GM21717 (cell line): ENCODE measurements around the gene GPLD1.

ENCODE experiments used
- ATAC-seq: cut with Tn5 transposase; IDR thresholded peaks from one replicate; pipeline ENCODE4 v1.9.1; 2021; ENCODE audit warnings: mild to moderate bottlenecking, moderate library complexity; ENCODE audit not compliant: unreplicated experiment

Gene GPLD1

DNA sequence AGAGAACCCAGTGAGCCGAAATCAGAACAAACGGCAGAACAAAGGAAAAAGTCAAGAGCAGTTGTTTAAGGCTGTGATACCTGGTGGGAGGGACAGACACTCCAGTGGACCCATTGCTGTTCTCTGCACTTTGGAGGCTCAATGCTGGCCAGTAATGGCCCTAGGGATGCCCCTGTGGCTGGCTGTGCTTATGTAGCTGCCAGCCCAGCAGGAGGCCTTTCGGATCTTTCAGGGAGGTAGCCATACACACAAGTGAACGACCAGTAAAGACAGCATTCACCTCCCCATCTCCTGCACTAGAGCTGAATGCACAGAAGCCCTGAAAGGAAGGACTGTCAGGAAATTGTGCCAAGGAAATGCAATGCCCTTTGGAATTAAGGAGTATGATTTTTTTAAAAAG lies 34.3 kb downstream of the GPLD1 start:
- no peak for ATAC-seq

DNA sequence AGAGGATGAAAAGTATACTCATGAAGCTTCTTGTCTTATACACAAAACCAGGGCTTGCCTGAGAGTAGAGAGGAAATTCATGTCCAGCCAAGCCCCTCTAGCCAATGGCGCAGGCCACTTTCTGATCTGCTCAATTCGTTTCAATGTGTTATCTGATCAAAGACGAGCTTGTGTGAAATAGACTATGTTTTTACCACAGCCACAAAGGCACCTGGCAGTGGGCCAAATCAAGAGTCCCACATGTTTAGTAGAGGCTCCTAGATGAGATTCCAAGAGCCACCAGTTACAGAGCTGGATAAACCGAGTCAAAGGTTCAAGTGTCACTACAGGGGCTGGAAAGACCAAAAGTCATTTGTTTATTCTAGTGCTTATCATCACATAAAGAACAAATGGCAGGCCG lies 34.9 kb downstream of the GPLD1 start:
- ATAC-seq: no peak

DNA sequence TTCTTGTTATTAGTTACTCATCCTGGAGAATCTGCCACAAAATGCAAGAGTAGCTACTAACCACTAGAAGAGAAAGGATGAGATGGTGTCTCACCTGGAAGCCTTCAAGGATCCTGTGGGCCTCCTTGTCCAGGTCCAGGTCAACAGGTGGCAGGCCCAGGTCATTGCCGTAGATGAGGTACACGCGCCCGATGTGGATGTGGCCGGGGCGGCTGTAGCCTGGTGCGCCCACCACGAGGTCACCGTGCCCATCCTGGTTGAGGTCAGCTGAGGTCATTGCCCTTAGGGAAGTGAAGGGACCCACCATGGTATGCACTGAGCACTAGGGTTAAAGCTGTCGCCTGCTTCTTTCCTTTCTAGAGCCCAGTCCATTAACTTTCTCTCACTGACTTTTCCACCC lies 35.5 kb downstream of the GPLD1 start:
- no peak for ATAC-seq

DNA sequence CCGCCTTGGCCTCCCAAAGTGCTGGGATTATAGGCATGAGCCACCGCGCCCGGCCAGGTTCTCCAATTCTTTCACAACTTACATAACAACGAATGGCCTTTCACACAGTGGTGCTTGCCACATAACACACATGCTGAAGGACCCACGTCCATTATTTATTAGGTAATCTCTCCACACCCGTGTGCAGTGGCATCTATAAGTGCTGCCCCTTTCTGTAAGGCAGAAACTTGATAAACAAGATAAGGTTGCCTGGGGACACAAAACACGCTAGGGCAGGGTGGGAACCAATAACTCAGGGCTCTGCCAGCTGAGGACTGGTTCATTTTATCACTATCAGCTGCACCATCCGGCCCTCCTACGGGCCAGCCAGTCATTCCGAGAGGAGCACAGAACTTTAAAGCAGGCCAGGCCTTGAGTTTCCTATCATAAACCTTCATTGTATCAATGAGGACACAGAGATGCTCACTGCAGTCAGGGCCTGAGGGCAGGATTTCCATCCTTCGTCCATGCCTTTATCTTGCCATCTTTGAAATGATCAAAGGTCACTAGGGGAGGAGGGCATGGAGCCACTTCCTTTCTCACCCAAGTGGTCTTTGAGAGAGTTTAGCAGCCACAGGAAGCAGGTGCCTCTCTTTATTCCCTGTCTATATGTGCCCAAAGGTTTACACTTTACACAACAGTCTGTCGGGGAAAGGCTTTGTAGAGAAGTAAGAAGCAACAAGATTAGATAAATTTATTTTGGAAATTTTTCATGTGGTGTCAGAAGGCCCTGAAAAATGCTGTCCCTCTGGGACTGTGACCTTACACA lies 37.6 kb downstream of the GPLD1 start:
- ATAC-seq: no peak

DNA sequence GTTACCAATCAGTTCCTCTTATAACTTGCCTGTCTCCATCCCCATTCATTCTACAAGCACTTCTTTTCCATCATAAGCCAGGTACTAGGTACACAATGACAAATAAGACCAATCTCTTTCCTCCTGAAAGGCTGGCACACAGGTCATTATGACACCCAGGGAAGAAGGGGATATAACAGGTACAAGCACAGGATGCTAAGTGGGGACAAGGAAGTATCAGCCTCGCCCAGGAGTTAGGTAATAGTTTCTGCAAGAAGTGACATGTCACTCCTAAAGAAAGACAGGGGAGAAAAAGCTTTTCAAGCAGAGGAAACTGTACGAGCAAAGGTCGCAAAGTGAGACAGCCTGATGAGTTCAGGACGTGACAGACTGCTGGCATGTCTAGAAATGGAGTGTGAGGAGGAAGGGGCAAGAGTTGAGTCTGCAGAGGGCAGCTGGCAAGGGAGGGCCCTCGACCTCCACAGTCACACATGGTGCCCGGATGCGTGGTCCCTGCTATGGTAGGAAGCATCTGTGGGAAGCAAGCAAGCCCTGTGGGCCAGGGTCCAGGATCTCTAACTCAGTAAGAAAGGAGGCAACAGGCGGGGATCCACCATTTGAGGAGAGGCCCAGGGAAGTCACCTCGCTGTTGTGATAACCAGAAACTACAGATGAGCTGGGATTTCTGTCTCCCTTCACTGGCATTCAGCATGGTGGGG lies 40.4 kb downstream of the GPLD1 start:
- no peak for ATAC-seq

DNA sequence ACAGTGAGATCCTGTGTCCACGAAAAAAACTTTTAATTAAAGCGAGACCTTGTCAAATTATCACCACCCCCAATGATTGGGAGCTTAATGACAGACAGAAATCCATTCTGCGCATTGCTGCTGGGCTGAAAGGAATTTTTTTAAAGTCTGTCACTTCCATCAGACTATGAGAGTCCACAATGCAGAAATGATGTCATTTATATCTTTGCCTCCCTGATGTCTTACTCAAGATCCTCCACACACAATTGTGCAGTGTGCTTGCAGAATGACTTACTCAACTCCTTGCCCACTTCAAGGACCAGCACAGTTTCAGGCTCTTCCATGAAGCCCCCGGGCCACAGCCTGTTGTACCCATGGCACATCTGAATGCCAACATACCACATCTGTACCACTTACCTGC lies 41.0 kb downstream of the GPLD1 start:
- no peak for ATAC-seq

DNA sequence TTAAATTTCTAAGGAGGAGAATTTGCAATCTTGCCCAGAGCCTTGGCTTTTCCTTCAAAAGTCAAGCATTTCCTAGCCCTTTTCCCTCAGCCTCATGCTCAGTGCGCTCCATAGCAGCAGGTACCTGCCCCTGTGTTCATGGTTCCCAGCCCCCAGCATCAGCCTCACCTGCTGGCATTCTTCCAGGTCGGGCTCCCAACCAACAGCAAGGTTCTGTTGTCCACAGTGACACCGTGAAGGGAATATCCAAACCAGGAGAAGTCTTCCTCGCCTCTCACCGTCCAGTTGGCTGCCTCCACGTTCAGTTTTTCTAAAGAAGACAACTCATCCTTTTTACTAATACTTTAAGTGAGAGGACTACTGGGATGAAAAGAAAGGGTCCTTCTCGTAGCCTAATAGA lies 42.7 kb downstream of the GPLD1 start:
- no peak for ATAC-seq

DNA sequence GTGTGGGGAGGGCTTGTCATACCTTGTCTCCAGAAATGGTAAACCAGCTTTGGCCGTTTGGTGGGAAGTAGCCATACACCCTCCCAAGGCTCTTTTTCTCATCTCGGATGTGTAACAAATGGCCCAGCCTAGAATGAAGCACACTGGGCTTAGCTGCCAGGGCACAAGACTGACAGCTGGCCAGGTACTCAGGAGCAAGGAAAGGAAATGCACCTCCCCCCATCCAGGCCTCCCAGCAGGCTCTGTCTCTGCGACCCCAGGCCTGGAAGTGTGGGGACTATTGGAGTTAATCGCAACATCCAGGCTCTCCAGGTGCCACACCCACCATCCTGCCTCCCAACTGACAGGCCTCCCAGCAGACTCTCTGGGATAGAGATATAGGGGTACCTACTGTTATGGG lies 43.7 kb downstream of the GPLD1 start:
- ATAC-seq: no peak

DNA sequence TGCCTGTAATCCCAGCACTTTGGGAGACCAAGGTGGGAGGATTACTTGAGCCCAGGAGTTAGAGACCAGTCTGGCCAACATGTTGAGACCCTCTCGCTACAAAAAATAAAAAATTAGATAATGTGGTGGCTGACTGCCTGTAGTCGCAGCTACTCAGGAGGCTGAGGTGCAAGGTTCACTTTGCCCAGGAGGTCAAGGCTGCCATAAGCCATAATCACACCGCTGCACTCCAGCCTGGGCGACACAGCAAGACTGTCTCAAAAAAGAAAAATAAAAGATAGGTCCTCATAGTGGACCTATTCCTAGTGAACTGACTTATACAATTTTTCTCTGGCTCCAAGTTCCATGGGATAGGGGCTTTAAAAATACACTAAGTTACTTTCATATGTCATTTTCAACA lies 44.8 kb downstream of the GPLD1 start:
- ATAC-seq: no peak

DNA sequence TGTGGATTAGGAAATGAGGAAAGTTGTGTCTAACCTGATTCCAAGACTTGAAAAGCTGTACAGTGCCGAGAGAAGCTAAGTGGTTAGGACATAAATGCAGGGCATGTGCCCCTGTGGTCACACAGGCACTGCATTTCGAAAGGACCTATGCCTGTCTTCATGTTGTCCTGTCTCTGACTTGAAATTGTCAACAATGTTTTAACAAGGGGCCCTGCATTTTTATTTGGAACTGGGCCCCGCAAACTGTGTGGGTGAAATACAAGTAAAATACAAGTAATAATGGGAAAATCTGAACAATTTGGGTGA lies 47.8 kb downstream of the GPLD1 start:
- ATAC-seq: no peak

DNA sequence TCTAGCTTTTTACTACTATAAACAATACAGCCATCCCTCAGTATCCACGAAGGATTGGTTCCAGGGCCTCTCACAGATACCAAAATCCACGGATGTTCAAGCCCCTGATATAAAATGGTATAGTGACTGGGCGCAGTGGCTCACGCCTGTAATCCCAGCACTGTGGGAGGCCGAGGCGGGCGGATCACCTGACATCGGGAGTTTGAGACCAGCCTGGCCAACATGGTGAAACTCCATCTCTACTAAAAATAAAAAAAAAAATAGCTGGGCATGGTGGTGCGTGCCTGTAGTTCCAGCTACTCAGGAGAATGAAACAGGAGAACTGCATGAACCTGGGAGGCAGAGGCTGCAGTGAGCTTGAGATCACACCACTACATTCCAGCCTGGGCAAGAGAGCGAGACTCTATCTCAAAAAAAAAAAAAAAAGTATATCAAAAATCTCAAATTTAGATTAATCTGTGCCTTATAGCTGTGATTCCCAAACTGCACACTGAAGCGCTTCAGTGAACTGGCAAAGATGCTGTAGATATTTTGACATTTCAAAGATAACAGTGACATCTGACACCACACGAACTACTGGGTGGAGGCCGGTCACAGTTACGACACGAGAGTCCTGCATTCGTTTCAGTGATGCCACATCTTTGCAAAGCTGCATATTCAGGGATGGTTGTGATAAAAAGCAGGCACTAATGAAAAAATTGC lies 48.3 kb downstream of the GPLD1 start:
- no peak for ATAC-seq

DNA sequence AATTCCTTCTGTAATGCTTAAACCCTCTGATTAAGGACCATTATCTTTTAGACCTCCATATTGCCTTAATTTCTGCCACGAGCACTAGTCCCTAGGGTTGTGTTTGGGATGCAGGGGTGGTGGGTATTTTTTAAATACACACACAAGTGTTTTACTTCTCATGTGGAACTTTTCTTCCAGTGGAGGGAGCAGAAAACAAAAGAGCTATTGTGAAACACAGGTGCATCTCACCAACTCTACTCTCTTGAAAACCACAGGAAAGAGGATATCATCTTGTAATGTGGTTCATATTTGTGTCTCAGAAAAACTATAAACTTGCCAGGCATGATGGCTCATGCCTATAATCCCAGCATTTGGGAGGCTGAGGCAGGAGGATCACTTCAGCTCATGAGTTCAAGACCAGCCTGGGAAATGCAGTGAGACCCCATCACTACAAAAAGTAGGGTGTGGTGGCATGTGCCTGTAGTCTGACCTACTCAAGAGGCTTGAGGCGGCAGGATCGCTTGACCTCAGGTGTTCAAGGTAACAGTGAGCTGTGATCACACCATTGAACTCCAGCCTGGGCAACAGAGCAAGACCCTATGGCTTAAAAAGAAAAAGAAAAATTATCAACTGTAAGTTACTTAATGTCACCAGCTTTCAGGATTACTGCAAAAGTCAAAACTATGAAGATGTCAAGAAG lies 49.4 kb downstream of the GPLD1 start:
- no peak for ATAC-seq

DNA sequence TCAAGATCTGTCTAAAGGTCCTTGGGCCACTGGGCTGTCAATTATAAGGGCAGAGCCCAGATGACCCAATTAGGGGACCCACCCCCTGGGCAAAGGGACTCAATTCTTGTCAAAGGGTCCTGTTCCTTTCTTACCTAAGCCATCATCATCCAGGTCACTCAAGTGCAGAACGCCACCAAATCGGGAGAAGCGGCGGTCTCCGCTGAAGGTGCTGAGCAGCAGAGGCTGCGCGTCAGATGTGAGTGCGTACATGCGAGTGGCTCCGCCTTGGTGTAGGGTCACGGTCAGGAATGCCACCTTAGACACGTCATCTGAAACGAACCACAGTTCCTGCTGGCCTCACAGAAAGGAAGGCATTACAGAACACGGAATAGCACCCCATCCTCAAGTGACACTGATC lies 52.4 kb downstream of the GPLD1 start:
- no peak for ATAC-seq

DNA sequence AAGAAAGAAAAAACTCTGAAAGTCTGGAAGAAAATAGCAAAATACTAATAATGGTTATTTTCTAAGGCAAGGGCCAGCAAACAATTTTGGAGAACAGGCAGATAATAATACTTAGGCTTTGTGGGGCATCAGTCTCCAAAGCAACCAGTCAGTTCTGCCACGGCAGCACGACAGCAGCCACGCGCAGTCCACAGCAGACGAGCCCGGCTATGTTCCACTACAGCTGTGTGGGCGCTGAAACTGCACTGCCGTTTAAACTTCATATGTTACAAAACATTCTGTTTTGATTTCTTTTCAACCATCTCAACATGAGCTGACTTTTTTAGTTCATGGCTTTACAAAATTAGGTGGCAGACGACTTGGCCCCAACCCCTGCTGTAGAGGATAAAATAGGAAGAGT lies 56.8 kb downstream of the GPLD1 start:
- ATAC-seq: no peak

DNA sequence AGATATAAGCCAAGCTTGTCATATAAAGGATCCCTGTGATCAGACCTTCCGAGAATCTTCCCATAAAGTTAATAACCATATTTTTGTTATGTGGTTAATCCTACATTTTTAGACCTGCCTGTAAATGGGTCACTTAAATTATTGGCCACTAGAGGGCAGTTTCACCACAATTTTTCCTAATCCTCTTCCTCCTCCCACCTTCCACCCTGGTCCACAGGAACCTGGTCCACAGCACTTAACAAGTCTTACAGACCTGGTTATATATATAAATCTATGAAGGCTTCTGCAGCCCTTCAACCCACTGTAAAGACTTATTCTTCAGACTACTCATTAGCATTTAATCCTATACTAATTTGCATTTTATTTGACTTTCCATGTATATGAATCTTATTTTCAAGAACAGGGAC lies 58.3 kb downstream of the GPLD1 start:
- ATAC-seq: no peak

DNA sequence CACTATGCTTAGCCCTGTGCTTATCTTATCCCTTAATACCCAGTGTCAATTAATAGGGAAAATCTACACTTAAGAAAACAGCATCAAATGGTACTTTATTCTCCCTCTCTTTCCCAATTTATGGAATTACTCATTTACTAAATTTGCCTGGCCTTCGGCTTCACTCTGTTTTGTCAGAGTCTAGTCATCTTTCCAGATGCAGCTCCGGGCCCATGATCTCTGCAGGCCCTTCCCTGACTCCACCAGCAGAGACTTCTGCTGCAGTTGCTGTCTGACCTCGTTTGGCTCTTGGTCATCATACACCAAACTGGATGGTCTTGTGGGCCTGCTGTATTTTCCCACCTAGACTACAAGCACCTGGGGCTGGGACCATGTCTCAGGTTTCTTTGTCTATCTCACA lies 59.3 kb downstream of the GPLD1 start:
- ATAC-seq: no peak

DNA sequence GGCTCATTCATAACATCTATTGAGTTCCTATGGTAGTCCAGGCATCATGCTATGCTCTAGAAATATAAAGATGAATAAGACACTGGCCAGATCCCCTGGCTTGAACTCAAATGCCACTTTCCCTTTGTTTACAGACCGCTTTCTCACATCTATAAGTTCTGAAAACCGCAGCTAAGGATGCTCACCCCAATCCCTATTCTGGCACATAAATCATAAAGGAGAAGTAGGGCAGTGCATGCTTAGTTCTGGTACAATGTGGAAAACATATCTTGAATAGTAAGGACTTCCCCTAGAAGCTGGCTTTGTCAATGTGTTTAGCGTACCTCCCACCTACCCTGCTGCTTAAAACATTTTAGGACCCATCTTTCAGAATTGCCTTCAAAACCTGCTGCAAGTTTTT lies 60.2 kb downstream of the GPLD1 start:
- no peak for ATAC-seq

DNA sequence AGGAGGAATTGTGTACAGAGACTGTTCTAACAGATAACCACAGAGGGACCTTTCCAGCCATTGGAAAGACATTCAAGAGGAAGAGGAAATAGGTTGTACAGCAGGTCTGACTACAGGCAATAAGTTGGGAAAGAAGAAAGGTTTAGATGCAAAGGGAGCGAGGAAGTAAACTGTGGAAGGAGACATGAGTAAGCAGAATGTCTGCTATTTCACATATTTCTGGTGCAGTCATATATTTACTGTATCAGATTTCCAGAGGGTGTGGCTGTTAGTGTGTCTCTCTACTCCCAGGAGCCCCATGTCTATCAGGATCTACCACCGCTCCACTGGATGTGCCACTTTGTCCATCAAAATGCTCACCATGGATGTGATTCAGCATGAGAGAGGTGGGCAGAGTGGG lies 60.8 kb downstream of the GPLD1 start:
- no peak for ATAC-seq

DNA sequence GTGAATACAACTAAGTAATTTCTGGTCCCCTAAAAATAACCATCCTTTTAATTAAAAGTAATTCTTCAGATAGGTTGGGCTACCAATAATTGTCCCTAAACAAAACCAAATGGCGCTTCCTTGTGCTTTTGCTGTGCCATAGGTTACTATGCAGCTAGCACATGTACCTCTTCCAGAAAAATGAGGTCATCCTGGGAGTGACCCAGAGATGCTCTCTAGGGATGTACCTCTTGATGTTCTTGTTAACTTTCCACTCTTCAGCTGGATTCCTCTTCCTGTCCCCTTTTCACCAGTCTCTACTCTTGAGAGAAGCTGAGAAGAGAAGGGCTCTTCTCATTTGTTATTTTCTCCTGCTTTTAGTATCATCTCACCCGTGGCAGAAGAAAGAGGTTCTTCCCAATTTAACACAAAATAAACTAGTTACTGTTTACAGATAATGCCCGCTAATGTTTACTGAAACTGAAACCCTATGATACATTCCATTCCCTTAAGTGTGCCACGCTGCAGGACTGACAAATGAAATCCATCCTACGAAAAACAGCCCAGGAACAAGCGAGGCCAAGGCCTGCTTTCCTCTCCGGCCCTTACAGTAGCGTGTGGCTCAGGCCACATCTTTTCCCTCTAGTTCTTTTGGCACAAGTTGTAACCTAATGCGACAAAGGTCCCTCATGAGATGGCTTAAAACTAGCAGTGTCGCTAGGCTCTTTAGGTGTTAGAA lies 62.5 kb downstream of the GPLD1 start:
- no peak for ATAC-seq

DNA sequence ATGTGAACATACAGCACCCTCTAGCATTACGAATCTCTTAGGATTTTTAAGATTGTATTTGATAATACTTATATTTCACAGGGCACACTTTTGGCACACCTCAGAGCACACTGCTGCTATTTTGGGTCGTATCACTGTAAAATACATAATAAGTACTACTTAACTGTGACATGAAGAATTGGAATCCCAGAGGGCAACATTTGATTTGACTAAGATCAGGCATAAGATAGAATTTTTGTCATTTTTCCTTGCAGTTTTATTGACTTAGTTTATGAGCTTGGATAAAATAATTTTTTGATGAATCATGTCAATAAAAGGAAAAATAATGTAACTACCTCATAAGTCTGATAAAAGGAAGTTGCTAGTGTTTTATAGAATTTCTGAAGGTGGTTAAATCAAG lies 64.3 kb downstream of the GPLD1 start:
- no peak for ATAC-seq

DNA sequence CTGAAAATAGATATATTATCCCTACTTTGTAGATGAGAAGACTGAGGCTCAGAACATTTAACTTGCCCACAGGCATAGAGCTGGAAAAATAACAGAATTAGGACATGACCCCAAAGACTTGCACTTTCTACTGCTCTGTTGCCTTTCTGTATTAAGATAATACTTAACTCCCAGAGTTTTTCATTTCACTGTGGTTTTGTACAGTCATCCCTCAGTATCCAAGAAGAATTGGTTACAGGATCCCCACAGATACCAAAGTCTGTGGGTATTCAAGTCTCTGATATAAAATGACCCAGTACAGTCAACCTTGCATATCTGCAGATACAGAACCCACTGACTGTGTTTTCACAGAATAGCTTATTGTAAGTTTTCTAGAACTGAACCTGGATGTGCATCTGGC lies 69.9 kb downstream of the GPLD1 start:
- ATAC-seq: no peak
